CD8-positive, alpha-beta memory T cell (primary cell): Measurements from ENCODE around the gene MST1. TPM values are rescaled to one million over a fixed set of nuclear protein-coding genes. Genes with fewer than 3 reads are reported as not detected.
A peak's percentile ranks its signal among the peaks of the same experiment; 100 is the strongest.

Experiments
- CTCF ChIA-PET: fragments of 350-600 bp; sonication (Branson Sonifier 250); formaldehyde crosslinking; loops from one replicate; lab custom pipeline; 2021; ENCODE audit warnings: antibody characterized with exemption; lab: Charles Lee
- POLR2A ChIA-PET: fragments of 350-600 bp; sonication (Branson Sonifier 250); formaldehyde crosslinking; loops from one replicate; lab custom pipeline; 2021; ENCODE audit warnings: antibody characterized with exemption; lab: Charles Lee
- DNase-seq, 5 donors: peaks; one replicate each; pipeline versions ENCODE4 v3.0.0 to v3.0.0-alpha.2; 2020 to 2022; ENCODE audit warnings: mixed read lengths in 1 of 5
- H3K27ac ChIP-seq: one replicate; pipeline ENCODE4 v1.7.0; 2013; ENCODE audit warnings: low read depth, mild to moderate bottlenecking, low read length, moderate library complexity
- H3K27me3 ChIP-seq: 2 replicates; pipeline ENCODE4 v1.7.0; 2013; ENCODE audit warnings: low read length, mild to moderate bottlenecking; ENCODE audit not compliant: insufficient read depth, poor library complexity, severe bottlenecking
- H3K36me3 ChIP-seq: 2 replicates; pipeline ENCODE4 v1.7.0; 2013; ENCODE audit warnings: mild to moderate bottlenecking, low read length, moderate library complexity; ENCODE audit not compliant: insufficient read depth
- H3K4me1 ChIP-seq: 2 replicates; pipeline ENCODE4 v1.7.0; 2013; ENCODE audit warnings: mild to moderate bottlenecking, low read length, moderate library complexity; ENCODE audit not compliant: insufficient read depth
- H3K4me3 ChIP-seq: 2 replicates; pipeline ENCODE4 v1.7.0; 2013; ENCODE audit warnings: mild to moderate bottlenecking, low read length
- H3K9me3 ChIP-seq: 2 replicates; pipeline ENCODE4 v1.7.0; 2013; ENCODE audit warnings: mild to moderate bottlenecking, low read length
- H3K27ac Mint-ChIP-seq, 8 donors: one replicate each; pipeline ENCODE4 v1.8.0; 2020 to 2021; ENCODE audit warnings: mixed read lengths in 8 of 8, mild to moderate bottlenecking in 6 of 8, inconsistent platforms in 3 of 8, moderate library complexity in 3 of 8
- H3K27me3 Mint-ChIP-seq, 2 donors: one replicate each; pipeline ENCODE4 v1.8.0; 2020 to 2021; ENCODE audit warnings: mixed read lengths in 2 of 2, mild to moderate bottlenecking in 1 of 2, moderate library complexity in 1 of 2
- H3K36me3 Mint-ChIP-seq, 3 donors: one replicate each; pipeline ENCODE4 v1.8.0; 2020 to 2021; ENCODE audit warnings: mixed read lengths in 3 of 3, inconsistent platforms in 1 of 3, mild to moderate bottlenecking in 1 of 3
- H3K4me1 Mint-ChIP-seq, 3 donors: one replicate each; pipeline ENCODE4 v1.8.0; 2020 to 2021; ENCODE audit warnings: mixed read lengths in 3 of 3, inconsistent platforms in 1 of 3, mild to moderate bottlenecking in 1 of 3
- H3K4me3 Mint-ChIP-seq, 7 donors: one replicate each; pipeline ENCODE4 v1.8.0; 2020 to 2021; ENCODE audit warnings: mixed read lengths in 7 of 7, mild to moderate bottlenecking in 6 of 7, moderate library complexity in 4 of 7, inconsistent platforms in 2 of 7
- H3K9me3 Mint-ChIP-seq, 5 donors: one replicate each; pipeline ENCODE4 v1.8.0; 2020 to 2022; ENCODE audit warnings: mixed read lengths in 5 of 5, mild to moderate bottlenecking in 3 of 5, moderate library complexity in 2 of 5, inconsistent platforms in 1 of 5
- polyA plus RNA-seq: library from polyadenylated mRNA; unstranded; fragments of 300-500 nt; fragmentation: Illumina TruSeq; gene quantifications from one replicate; pipeline ENCODE4 v1.2.3, GENCODE V29; 2021
- total RNA-seq, 2 experiments: library from RNA; stranded (reverse); gene quantifications; one replicate each; pipeline ENCODE4 v1.2.3, GENCODE V29; 2021

Gene MST1
- total and polyA plus RNA-seq, 3 experiments from 2014 or later = 0.31 to 8.5 (median 6.0) TPM

- CTCF ChIA-PET = no interaction called here
- no peaks in the 10 kb centered on the region for H3K4me1 Mint-ChIP-seq
These were observed 46.5 kb downstream of the MST1 start for GRCh38 chr3:49642708-49643145.

GRCh38 chr3:49641921-49642707 is 47.2 kb downstream of the MST1 start:
- ChIA-PET CTCF (no interaction called here), POLR2A (no interaction called here)
- Mint-ChIP-seq H3K4me3 (no peak overlapping the region), H3K27ac (no peak overlapping the region), H3K36me3 (no peaks in the 10 kb centered on the region), H3K9me3 (no peaks in the 10 kb centered on the region), H3K27me3 (no peaks in the 10 kb centered on the region), H3K4me1 (peaks cover 0 to 1% (median under 1%) of the 10 kb centered on the region in 3 donors)
- H3K4me3 ChIP-seq = no peak overlapping the region
- H3K9me3 ChIP-seq = no peaks in the 10 kb centered on the region
- H3K4me1 ChIP-seq = no peaks in the 10 kb centered on the region
- H3K27me3 ChIP-seq = no peaks in the 10 kb centered on the region
- H3K27ac ChIP-seq = no peak overlapping the region
- H3K36me3 ChIP-seq = no peaks in the 10 kb centered on the region
- no peak for DNase-seq

More at GRCh38 chr3:49642708-49643145, 46.5 kb downstream of the MST1 start:
- peak overlapping the region in 1 of 8 donors; percentile 43 for H3K27ac Mint-ChIP-seq
- no peaks in the 10 kb centered on the region for H3K9me3 Mint-ChIP-seq
- no peak for DNase-seq
- H3K36me3 ChIP-seq = no peaks in the 10 kb centered on the region
- H3K27ac ChIP-seq = no peak overlapping the region
- no peak overlapping the region for H3K4me3 Mint-ChIP-seq
- no peaks in the 10 kb centered on the region for H3K36me3 Mint-ChIP-seq
- no peaks in the 10 kb centered on the region for H3K4me1 ChIP-seq
- POLR2A ChIA-PET = no interaction called here
- no peaks in the 10 kb centered on the region for H3K9me3 ChIP-seq
- no peaks in the 10 kb centered on the region for H3K27me3 Mint-ChIP-seq
- no peaks in the 10 kb centered on the region for H3K27me3 ChIP-seq
- no peak overlapping the region for H3K4me3 ChIP-seq

- H3K4me3 Mint-ChIP-seq = no peak overlapping the region
- ChIA-PET CTCF (no interaction called here), POLR2A (interaction anchor here (0.6 kb wide), 1 partner anchor 8 kb away, joined by 5 read pairs; no protein-coding TSS in a partner anchor)
- H3K27ac Mint-ChIP-seq = no peak overlapping the region
- H3K27me3 Mint-ChIP-seq = no peaks in the 10 kb centered on the region
- H3K9me3 Mint-ChIP-seq = no peaks in the 10 kb centered on the region
- H3K4me1 Mint-ChIP-seq = peaks cover 0 to 5% (median 4%) of the 10 kb centered on the region in 3 donors
- no peaks in the 10 kb centered on the region for H3K36me3 Mint-ChIP-seq
- no peaks in the 10 kb centered on the region for H3K4me1 ChIP-seq
- H3K27ac ChIP-seq = no peak overlapping the region
- no peaks in the 10 kb centered on the region for H3K9me3 ChIP-seq
- H3K27me3 ChIP-seq = no peaks in the 10 kb centered on the region
- DNase-seq = no peak
- H3K36me3 ChIP-seq = no peaks in the 10 kb centered on the region
- H3K4me3 ChIP-seq = no peak overlapping the region
These were observed 48.0 kb downstream of the MST1 start for GRCh38 chr3:49641292-49641691.

- Mint-ChIP-seq H3K27me3 (no peaks in the 10 kb centered on the region), H3K9me3 (no peaks in the 10 kb centered on the region), H3K36me3 (no peaks in the 10 kb centered on the region), H3K4me3 (no peak overlapping the region), H3K4me1 (peaks cover 0 to 5% (median 4%) of the 10 kb centered on the region in 3 donors), H3K27ac (no peak overlapping the region)
- Histone ChIP-seq H3K9me3 (no peaks in the 10 kb centered on the region), H3K27ac (no peak overlapping the region), H3K4me3 (no peak overlapping the region), H3K4me1 (no peaks in the 10 kb centered on the region), H3K27me3 (no peaks in the 10 kb centered on the region), H3K36me3 (no peaks in the 10 kb centered on the region)
- no peak for DNase-seq
- ChIA-PET CTCF (no interaction called here), POLR2A (no interaction called here)
These were observed 49.7 kb downstream of the MST1 start for GRCh38 chr3:49639551-49639950.

- Mint-ChIP-seq H3K27me3 (no peaks in the 10 kb centered on the region), H3K4me1 (peaks cover 0 to 5% (median 4%) of the 10 kb centered on the region in 3 donors), H3K9me3 (no peaks in the 10 kb centered on the region), H3K27ac (no peak overlapping the region), H3K4me3 (no peak overlapping the region), H3K36me3 (no peaks in the 10 kb centered on the region)
- no peak overlapping the region for H3K27ac ChIP-seq
- no peaks in the 10 kb centered on the region for H3K4me1 ChIP-seq
- H3K36me3 ChIP-seq = no peaks in the 10 kb centered on the region
- POLR2A ChIA-PET = no interaction called here
- no peak for DNase-seq
- H3K4me3 ChIP-seq = no peak overlapping the region
- CTCF ChIA-PET = no interaction called here
- no peaks in the 10 kb centered on the region for H3K27me3 ChIP-seq
- H3K9me3 ChIP-seq = no peaks in the 10 kb centered on the region
These were observed 50.8 kb downstream of the MST1 start for GRCh38 chr3:49638445-49638844.

- H3K27ac Mint-ChIP-seq = peak overlapping the region in 2 of 8 donors; percentile 23 to 29
- peaks cover 0 to 5% (median 4%) of the 10 kb centered on the region in 3 donors for H3K4me1 Mint-ChIP-seq
- no peak for DNase-seq
- ChIA-PET CTCF (no interaction called here), POLR2A (interaction anchor here (0.6 kb wide), 1 partner anchor 710 kb away, joined by 5 read pairs; no protein-coding TSS in a partner anchor)
- Histone ChIP-seq H3K27ac (no peak overlapping the region), H3K36me3 (no peaks in the 10 kb centered on the region), H3K9me3 (no peaks in the 10 kb centered on the region), H3K4me3 (no peak overlapping the region), H3K27me3 (no peaks in the 10 kb centered on the region), H3K4me1 (no peaks in the 10 kb centered on the region)
- no peaks in the 10 kb centered on the region for H3K9me3 Mint-ChIP-seq
- no peak overlapping the region for H3K4me3 Mint-ChIP-seq
- H3K36me3 Mint-ChIP-seq = no peaks in the 10 kb centered on the region
- peaks cover 0 to 1% of the 10 kb centered on the region in 2 donors for H3K27me3 Mint-ChIP-seq
These were observed 52.2 kb downstream of the MST1 start for GRCh38 chr3:49636883-49637609.

GRCh38 chr3:49634736-49635135 is 54.5 kb downstream of the MST1 start:
- peaks cover 0 to 5% (median 4%) of the 10 kb centered on the region in 3 donors for H3K4me1 Mint-ChIP-seq
- Histone ChIP-seq H3K36me3 (no peaks in the 10 kb centered on the region), H3K9me3 (no peaks in the 10 kb centered on the region), H3K4me1 (no peaks in the 10 kb centered on the region), H3K27ac (no peak overlapping the region), H3K27me3 (no peaks in the 10 kb centered on the region), H3K4me3 (no peak overlapping the region)
- H3K9me3 Mint-ChIP-seq = peaks cover 0 to 2% (median 0%) of the 10 kb centered on the region in 5 donors
- peaks cover 3 to 17% of the 10 kb centered on the region in 2 donors for H3K27me3 Mint-ChIP-seq
- ChIA-PET CTCF (no interaction called here), POLR2A (no interaction called here)
- no peak for DNase-seq
- peaks cover 0 to 4% (median 0%) of the 10 kb centered on the region in 3 donors for H3K36me3 Mint-ChIP-seq
- peak overlapping the region in 1 of 8 donors; percentile 52 for H3K27ac Mint-ChIP-seq
- no peak overlapping the region for H3K4me3 Mint-ChIP-seq
